Neuron (in vitro differentiated cells): ENCODE results near the gene FOCAD.

Source experiments
- H2AFZ ChIP-seq: one replicate; pipeline ENCODE4 v1.6.1; 2013; ENCODE audit warnings: low read depth, mild to moderate bottlenecking, inconsistent platforms, low read length, moderate library complexity
- H3K27me3 ChIP-seq: one replicate; pipeline ENCODE4 v1.6.1; 2013; ENCODE audit warnings: low read length; ENCODE audit not compliant: insufficient read depth
- H3K36me3 ChIP-seq: one replicate; pipeline ENCODE4 v1.6.1; 2013; ENCODE audit warnings: low read length; ENCODE audit not compliant: insufficient read depth
- H3K4me1 ChIP-seq: one replicate; pipeline ENCODE4 v1.6.1; 2013; ENCODE audit warnings: low read length; ENCODE audit not compliant: insufficient read depth
- H3K4me3 ChIP-seq: 2 replicates; pipeline ENCODE4 v1.5.1; 2013; ENCODE audit warnings: mild to moderate bottlenecking, low read length, moderate library complexity
- H3K9me3 ChIP-seq: one replicate; pipeline ENCODE4 v1.6.1; 2013; ENCODE audit warnings: low read length

Gene FOCAD

DNA sequence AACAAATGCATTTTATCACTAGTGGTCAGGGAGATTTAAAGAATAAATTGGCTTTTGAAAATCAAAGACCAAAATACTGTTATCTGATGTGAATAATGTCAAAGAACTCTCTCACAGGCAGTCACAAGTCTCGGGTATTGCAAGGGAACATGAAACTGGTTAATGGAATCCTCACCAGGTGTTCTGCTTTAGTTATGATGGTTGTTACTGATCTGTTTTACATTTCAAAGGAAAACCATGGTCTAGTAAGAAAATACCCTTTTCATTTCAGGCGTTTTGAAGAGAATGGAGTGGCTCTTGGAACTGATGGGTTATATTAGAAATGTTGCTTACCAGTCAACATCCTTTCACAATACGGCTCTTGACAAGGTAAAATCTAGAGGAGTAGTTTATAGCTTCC is 304.0 kb downstream of the FOCAD start:
- no peak overlapping the region for H3K4me3 ChIP-seq
- peaks cover 52% of the 10 kb centered on the region for H3K36me3 ChIP-seq
- H3K27me3 ChIP-seq: no peaks in the 10 kb centered on the region
- H3K9me3 ChIP-seq: peaks cover 3% of the 10 kb centered on the region
- no peaks in the 10 kb centered on the region for H3K4me1 ChIP-seq
- H2AFZ ChIP-seq: no peak overlapping the region

DNA sequence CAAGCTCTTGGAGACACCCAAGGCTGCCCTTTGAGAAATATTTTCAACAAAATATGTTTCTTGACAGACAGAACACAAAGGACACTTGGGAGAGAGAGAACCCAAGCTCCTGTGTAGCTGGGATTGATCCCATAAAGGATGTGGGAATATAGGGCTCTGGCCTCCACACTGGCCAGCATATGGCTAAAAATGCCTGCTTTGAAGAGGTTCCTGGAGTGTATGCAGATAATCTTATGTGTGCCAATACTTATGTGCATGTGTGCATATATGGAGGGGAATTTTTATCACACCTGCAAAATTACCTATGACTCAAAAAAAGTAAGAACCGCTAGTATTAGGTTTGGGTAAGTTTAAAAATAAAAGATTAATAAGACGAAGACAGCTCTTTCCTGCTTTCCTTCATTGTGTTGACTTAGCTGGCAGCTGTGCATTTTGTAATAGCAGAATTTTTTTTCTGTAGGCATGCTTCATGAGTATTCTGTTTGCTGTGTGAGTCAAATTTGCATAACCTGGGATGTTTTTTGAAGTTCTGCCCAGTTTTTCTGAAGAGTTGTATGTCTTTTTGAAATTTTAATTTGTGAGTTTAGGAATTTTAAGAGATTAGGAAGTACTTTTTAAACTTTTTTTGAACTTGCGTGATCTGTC is 304.7 kb downstream of the FOCAD start:
- Histone ChIP-seq H2AFZ (no peak overlapping the region), H3K9me3 (peaks cover 3% of the 10 kb centered on the region), H3K4me1 (no peaks in the 10 kb centered on the region), H3K27me3 (no peaks in the 10 kb centered on the region), H3K36me3 (peaks cover 52% of the 10 kb centered on the region), H3K4me3 (no peak overlapping the region)

DNA sequence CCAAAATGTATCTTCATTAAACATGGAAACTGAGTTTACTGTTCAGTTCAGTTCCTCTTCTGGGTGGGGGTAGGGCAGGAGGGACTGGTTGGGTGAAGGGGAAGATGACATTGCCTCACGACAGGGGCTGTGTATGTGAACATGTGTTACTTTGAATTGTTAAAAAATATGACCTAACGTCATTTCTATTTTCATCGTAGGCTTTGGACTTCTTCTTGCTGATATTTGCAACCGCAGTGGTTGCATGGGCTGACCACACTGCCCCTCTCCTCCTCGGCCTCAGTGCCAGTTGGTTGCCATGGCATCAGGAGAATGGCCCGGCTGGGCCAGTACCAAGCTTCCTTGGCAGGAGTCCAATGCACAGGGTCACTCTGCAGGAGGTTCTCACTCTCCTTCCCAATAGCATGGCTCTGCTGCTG is 305.9 kb downstream of the FOCAD start:
- no peak overlapping the region for H2AFZ ChIP-seq
- H3K9me3 ChIP-seq: peaks cover 3% of the 10 kb centered on the region
- no peaks in the 10 kb centered on the region for H3K4me1 ChIP-seq
- no peak overlapping the region for H3K4me3 ChIP-seq
- no peaks in the 10 kb centered on the region for H3K27me3 ChIP-seq
- peaks cover 59% of the 10 kb centered on the region for H3K36me3 ChIP-seq

DNA sequence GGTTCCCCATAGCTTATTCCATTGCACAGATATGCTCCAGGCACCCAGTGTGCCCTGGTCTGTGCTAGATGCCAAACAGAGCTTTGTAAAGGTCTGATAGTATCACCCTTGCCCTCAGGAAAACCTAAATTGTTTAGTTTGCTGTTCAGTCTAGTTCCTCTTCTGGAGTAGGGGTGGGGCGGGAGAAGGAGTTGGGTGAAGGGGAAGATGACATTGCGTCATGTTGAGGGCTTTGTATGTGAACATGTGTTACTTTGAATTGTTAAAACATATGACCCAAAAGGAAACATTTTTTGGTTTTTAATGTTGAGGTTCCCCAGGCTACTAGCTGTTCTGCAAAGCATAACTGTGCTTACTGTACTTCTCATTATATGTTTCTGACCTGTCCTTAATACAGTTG is 306.8 kb downstream of the FOCAD start:
- Histone ChIP-seq H3K4me3 (no peak overlapping the region), H3K9me3 (peaks cover 3% of the 10 kb centered on the region), H3K4me1 (no peaks in the 10 kb centered on the region), H2AFZ (no peak overlapping the region), H3K27me3 (no peaks in the 10 kb centered on the region), H3K36me3 (peaks cover 67% of the 10 kb centered on the region)

DNA sequence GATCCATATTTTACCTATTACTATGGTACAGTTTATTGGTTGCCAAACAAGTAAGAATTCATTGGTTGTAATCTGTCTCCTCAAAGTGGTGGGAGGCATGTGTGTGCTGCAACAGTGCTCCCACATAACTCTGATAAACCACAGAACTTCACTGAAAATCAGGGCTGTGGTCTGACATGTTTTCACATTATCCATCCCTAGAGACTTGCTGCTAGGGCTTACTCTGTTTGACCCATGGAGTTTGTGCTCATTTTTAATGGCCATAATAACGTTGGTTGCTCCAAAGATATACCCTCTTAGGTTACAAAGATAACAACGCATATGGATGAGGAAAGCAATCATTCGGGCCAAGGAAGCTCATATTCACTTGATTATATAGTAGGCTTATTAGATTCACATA is 310.4 kb downstream of the FOCAD start:
- H3K9me3 ChIP-seq: peaks cover 6% of the 10 kb centered on the region
- H3K4me3 ChIP-seq: no peak overlapping the region
- no peaks in the 10 kb centered on the region for H3K27me3 ChIP-seq
- H3K36me3 ChIP-seq: peaks cover 64% of the 10 kb centered on the region
- no peaks in the 10 kb centered on the region for H3K4me1 ChIP-seq
- H2AFZ ChIP-seq: no peak overlapping the region

DNA sequence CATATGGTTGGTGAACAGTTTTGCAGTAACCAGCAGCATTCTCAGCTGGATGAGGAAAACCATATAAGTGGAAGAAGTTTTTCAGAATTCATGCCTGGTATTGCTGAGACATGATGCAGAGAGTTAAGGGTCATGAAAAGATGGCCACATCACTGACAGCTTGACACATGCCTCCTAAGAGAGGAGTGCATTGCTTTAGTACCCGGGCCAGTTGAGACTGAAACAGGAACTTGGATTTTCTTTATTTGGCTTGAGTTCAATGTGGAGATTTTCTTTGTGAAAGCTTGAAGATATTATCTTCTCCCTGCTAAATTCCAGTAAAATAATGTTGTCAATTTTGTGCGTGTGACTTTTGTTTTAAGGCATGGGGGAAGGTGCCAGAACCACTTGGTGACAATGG is 311.6 kb downstream of the FOCAD start:
- Histone ChIP-seq H3K27me3 (no peaks in the 10 kb centered on the region), H3K4me3 (no peak overlapping the region), H3K36me3 (peaks cover 54% of the 10 kb centered on the region)

DNA sequence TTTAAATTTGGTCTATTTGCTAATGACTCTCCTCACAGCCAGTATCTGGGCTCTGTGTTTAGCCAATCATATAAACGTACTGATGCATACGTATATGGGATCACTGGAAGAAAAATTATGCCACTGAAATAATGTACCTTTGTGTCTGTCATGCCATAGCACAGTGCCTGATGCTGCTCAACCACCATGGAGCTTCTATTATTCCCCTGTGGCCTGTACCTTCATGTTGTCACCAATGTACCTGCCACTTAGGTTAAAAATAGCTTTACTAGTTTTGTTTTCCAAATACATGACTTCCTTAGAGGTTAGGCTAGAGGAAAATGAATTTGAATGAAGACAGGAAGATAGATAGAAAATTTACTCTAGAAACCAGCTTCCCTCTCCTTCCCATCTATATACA is 312.8 kb downstream of the FOCAD start:
- Histone ChIP-seq H2AFZ (no peak overlapping the region), H3K9me3 (peaks cover 9% of the 10 kb centered on the region), H3K27me3 (no peaks in the 10 kb centered on the region), H3K4me1 (no peaks in the 10 kb centered on the region), H3K4me3 (no peak overlapping the region), H3K36me3 (peaks cover 45% of the 10 kb centered on the region)

More for the DNA sequence above, 311.6 kb downstream of the FOCAD start:
- H3K9me3 ChIP-seq: peaks cover 4% of the 10 kb centered on the region
- H2AFZ ChIP-seq: no peak overlapping the region
- H3K4me1 ChIP-seq: no peaks in the 10 kb centered on the region

DNA sequence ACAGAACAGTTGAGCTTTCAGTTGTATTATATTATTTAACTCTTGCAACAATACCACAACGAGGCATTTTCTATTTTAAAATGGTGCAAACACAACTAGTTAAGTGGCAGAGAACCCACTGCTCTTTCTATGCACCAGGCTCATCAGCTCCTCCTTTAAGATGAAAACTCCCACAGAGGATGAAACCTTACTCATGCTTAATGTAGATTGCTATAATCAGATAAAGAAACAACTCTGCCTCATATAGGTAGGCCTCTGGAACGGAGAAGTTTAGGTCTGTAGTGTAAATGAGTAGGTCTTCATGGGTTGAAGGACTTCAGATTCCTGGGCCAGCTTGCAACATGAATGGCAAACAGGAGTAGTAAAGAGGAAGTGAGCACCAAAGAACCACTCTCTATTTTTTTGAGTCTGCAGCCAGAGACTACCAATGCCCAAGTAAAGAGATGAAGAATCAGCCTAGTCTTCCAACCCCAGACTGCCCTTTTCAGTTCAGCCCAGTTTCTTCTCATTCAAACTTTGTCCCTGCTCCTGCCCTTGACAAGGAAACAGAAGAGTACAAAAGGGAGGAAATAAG is 313.5 kb downstream of the FOCAD start:
- H3K4me3 ChIP-seq: no peak overlapping the region
- no peak overlapping the region for H2AFZ ChIP-seq
- peaks cover 9% of the 10 kb centered on the region for H3K9me3 ChIP-seq
- H3K4me1 ChIP-seq: no peaks in the 10 kb centered on the region
- H3K36me3 ChIP-seq: peaks cover 43% of the 10 kb centered on the region
- no peaks in the 10 kb centered on the region for H3K27me3 ChIP-seq

DNA sequence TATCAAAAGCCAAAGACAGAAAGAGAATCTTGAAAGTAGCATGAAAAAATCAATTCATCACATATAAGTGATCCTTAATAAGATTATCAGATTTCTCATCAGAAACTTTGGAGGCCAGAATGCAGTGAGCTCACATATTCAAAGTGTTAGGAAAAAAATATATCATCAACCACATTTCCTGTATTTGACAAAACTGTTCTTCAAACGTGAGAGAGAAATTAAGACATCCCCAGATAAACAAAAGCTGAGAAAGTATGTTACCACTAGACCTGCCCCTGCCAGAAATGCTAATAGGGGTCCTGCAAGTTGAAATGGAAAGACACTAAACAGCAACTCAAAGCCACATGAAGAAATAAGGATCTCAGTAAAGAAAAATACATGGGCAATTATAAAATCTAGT is 317.5 kb downstream of the FOCAD start:
- Histone ChIP-seq H3K27me3 (no peaks in the 10 kb centered on the region), H3K4me3 (no peak overlapping the region), H3K9me3 (peaks cover 9% of the 10 kb centered on the region), H3K4me1 (no peaks in the 10 kb centered on the region), H2AFZ (no peak overlapping the region), H3K36me3 (peaks cover 16% of the 10 kb centered on the region)

DNA sequence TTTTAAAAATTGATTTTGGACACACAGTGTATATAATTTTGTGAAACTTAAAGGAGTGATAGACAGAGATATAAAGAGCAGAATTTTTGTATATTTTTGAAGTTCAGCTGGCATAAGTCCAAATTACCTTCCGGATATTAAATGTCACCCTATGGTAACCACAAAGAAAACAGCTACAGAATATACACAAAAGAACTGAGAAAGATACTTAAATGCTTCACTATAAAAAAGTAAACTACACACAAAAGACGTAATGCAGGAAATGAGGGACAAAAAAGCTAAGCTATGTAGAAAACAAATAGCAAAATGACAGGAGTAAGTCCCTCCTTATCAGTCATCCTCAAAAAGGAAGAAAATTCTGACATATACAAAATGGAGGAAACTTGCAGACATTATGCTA is 318.0 kb downstream of the FOCAD start:
- Histone ChIP-seq H2AFZ (no peak overlapping the region), H3K4me1 (no peaks in the 10 kb centered on the region), H3K4me3 (no peak overlapping the region), H3K36me3 (peaks cover 12% of the 10 kb centered on the region), H3K27me3 (no peaks in the 10 kb centered on the region), H3K9me3 (peaks cover 9% of the 10 kb centered on the region)

DNA sequence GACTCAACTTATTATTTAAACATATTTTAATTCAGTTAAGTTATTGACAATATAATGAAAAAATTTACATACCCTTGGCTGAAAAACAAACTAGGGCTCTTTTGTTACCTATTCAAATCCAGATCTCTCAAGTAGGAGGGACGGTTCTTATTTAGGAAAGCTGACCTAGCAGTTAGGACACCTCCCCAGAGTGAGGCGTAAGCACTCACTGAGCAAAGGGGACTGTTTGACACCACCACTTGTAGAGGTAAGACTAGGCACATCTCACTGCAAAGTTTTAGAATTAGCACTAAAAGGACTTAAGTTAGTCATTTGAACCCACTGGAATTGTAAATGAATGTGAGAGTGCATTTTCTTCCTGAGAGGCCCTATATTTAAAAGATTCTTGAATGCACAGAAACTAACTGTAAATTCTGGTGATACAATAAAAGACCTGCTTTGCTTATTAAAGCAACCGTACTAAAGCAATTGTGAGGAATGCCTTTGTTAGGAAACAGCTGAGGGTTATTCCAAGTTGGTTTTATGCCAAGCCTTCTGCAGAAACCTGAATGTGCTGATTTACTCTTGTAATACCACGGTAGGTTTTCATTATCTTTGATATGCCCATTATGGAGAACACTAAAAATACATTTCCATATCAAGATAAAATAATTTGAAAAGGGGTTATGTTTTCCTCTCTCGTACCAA is 331.2 kb downstream of the FOCAD start:
- no peak overlapping the region for H2AFZ ChIP-seq
- H3K27me3 ChIP-seq: no peaks in the 10 kb centered on the region
- H3K4me3 ChIP-seq: no peak overlapping the region
- H3K4me1 ChIP-seq: no peaks in the 10 kb centered on the region
- no peaks in the 10 kb centered on the region for H3K9me3 ChIP-seq
- peaks cover 2% of the 10 kb centered on the region for H3K36me3 ChIP-seq

DNA sequence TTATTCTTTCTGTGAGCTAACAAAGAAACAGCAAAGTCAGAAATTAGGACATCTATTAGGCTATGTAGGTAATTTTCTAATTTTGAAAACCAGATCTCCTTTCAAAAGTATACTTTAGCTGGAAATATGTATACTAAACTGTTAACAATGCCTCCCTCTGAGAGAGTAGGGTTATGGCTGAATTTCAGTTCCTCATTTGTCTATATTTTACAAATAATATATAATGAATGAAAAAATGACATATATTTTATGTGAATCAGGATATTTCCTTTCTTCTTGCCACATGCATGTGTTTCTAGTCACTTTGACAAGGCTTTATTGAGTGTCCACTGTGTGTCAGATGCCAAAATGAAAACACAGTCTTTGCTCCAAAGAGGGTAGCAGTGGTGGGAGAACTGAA is 331.9 kb downstream of the FOCAD start:
- no peak overlapping the region for H2AFZ ChIP-seq
- no peaks in the 10 kb centered on the region for H3K27me3 ChIP-seq
- H3K4me1 ChIP-seq: no peaks in the 10 kb centered on the region

DNA sequence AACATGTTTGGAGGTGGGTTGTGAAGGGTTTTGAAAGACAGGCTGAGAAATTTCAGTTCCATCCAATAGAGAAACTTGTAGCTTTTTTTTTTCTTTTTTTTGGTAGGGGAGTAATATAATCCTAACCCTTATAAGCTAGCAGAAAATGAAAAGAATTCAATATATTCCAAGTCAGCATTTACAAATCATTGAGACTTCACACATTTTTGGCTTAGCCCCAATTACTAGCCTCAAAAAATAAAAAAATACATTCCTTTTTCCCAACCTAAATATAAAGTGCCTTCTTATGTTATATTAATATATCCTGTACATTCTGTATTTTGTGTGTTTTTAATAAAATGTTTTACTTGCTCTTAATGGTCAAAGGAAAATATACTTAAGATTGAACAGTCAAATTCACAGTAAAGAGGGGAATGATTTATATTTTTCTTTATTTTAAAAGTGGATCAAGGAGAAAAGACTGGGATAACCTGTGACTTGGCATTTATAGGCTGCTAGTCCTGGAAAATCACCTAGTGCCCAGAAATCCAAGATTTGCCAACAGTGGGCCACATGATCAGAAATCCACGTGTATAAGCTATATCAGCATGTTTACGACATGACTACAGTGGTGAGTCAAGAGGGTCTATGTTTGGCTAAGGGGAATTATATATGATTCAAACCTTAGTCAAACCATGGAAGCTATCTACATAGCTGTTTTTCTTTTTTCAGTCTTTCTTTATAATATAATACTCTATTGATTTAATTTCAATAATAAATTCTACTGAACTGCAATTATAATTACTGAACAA is 332.8 kb downstream of the FOCAD start:
- Histone ChIP-seq H3K27me3 (no peaks in the 10 kb centered on the region), H3K4me3 (no peak overlapping the region), H3K36me3 (no peaks in the 10 kb centered on the region), H3K9me3 (no peaks in the 10 kb centered on the region), H3K4me1 (no peaks in the 10 kb centered on the region), H2AFZ (no peak overlapping the region)

More for the DNA sequence above, 331.9 kb downstream of the FOCAD start:
- Histone ChIP-seq H3K4me3 (no peak overlapping the region), H3K9me3 (no peaks in the 10 kb centered on the region), H3K36me3 (no peaks in the 10 kb centered on the region)
